ENCODE data around the gene CHST9.
"Not testable (repeated sequence)": the region's sequence is repeated elsewhere in the genome, so short reads cannot be mapped to it uniquely, and the experiment has no call there.

GRCh38 chr18:26927822-26928221 is 257.3 kb downstream of the CHST9 start:
- TF ChIP-seq, protein P1, sequence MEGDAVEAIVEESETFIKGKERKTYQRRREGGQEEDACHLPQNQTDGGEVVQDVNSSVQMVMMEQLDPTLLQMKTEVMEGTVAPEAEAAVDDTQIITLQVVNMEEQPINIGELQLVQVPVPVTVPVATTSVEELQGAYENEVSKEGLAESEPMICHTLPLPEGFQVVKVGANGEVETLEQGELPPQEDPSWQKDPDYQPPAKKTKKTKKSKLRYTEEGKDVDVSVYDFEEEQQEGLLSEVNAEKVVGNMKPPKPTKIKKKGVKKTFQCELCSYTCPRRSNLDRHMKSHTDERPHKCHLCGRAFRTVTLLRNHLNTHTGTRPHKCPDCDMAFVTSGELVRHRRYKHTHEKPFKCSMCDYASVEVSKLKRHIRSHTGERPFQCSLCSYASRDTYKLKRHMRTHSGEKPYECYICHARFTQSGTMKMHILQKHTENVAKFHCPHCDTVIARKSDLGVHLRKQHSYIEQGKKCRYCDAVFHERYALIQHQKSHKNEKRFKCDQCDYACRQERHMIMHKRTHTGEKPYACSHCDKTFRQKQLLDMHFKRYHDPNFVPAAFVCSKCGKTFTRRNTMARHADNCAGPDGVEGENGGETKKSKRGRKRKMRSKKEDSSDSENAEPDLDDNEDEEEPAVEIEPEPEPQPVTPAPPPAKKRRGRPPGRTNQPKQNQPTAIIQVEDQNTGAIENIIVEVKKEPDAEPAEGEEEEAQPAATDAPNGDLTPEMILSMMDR (IDR thresholded peaks at IDR 0.05): not testable (repeated sequence)
- TF ChIP-seq POLR2A (IDR thresholded peaks at IDR 0.05): not testable (repeated sequence)
